MM.1S (cell line): ENCODE data around the gene HBS1L.

Experiments
- DNase-seq: peaks from one replicate; pipeline ENCODE4 v3.0.0-alpha.2; 2015
- H2AFZ ChIP-seq: fragments of 300-600 bp; sonication (generic); 2 replicates; pipeline ENCODE4 v1.6.0; 2016; ENCODE audit warnings: antibody characterized with exemption, low read length
- H3F3A ChIP-seq: fragments of 300-600 bp; sonication (generic); 2 replicates; pipeline ENCODE4 v1.6.1; 2016; ENCODE audit warnings: mild to moderate bottlenecking, antibody characterized with exemption, low read length, moderate library complexity, mixed read lengths; ENCODE audit not compliant: insufficient read depth
- H3K27ac ChIP-seq: fragments of 300-600 bp; sonication (generic); 2 replicates; pipeline ENCODE4 v1.5.1; 2016; ENCODE audit warnings: mild to moderate bottlenecking, low read length
- H3K27me3 ChIP-seq: fragments of 300-600 bp; sonication (generic); replicated peaks from 2 replicates; pipeline ENCODE4 v1.6.0; 2016; ENCODE audit warnings: low read length; ENCODE audit not compliant: insufficient read depth
- H3K36me3 ChIP-seq: fragments of 300-600 bp; sonication (generic); replicated peaks from 2 replicates; pipeline ENCODE4 v1.6.1; 2016; ENCODE audit warnings: mild to moderate bottlenecking, low read length, mixed read lengths; ENCODE audit not compliant: insufficient read depth
- H3K4me1 ChIP-seq: fragments of 300-600 bp; sonication (generic); 2 replicates; pipeline ENCODE4 v1.6.1; 2016; ENCODE audit warnings: low read length, mixed read lengths
- H3K4me2 ChIP-seq: fragments of 300-600 bp; sonication (generic); 2 replicates; pipeline ENCODE4 v1.6.0; 2016; ENCODE audit warnings: low read depth, low read length
- H3K4me3 ChIP-seq: fragments of 300-600 bp; sonication (generic); 2 replicates; pipeline ENCODE4 v1.5.1; 2016; ENCODE audit warnings: low read length, mixed read lengths
- H3K79me2 ChIP-seq: fragments of 300-600 bp; sonication (generic); 2 replicates; pipeline ENCODE4 v1.6.1; 2016; ENCODE audit warnings: mixed run types, low read length, mixed read lengths
- H3K9ac ChIP-seq: fragments of 300-600 bp; sonication (generic); 2 replicates; pipeline ENCODE4 v1.6.1; 2016; ENCODE audit warnings: low read length, mixed read lengths
- H3K9me2 ChIP-seq: fragments of 300-600 bp; sonication (generic); replicated peaks from 2 replicates; pipeline ENCODE4 v1.6.1; 2016; ENCODE audit warnings: mild to moderate bottlenecking, low read length, mixed read lengths; ENCODE audit not compliant: insufficient read depth
- H3K9me3 ChIP-seq: fragments of 300-600 bp; sonication (generic); replicated peaks from 2 replicates; pipeline ENCODE4 v1.6.1; 2016; ENCODE audit warnings: mild to moderate bottlenecking, low read length, mixed read lengths; ENCODE audit not compliant: insufficient read depth
- H4K20me1 ChIP-seq: fragments of 300-600 bp; sonication (generic); 2 replicates; pipeline ENCODE4 v1.6.1; 2016; ENCODE audit warnings: mild to moderate bottlenecking, low read length, moderate library complexity, mixed read lengths; ENCODE audit not compliant: insufficient read depth
- EZH2 ChIP-seq: fragments of 300-600 bp; sonication (generic); optimal IDR thresholded peaks from 2 replicates; pipeline ENCODE3; 2017; ENCODE audit warnings: low read depth, mild to moderate bottlenecking, antibody characterized with exemption, low read length, mixed read lengths
- EZH2phosphoT487 ChIP-seq: fragments of 300-600 bp; sonication (generic); IDR thresholded peaks from 2 replicates; pipeline ENCODE4 v1.6.1; 2018; ENCODE audit warnings: antibody characterized with exemption, low read length
- TF ChIP-seq, protein P1 (sequence below): fragments of 300-600 bp; sonication (generic); IDR thresholded peaks from 2 replicates; pipeline ENCODE4 v1.5.1; 2016; ENCODE audit warnings: antibody characterized with exemption, low read length, mixed read lengths

The HBS1L gene

GRCh38 chr6:135043846-135044245 lies 10.8 kb downstream of the HBS1L start:
- Histone ChIP-seq H3K4me1 (peaks cover 43% of the 10 kb centered on the region), H3K9ac (no peak overlapping the region), H4K20me1 (peaks cover 3% of the 10 kb centered on the region; the same call in 1 of the 2 replicates), H3K79me2 (peaks cover 99% of the 10 kb centered on the region), H3K4me3 (no peak overlapping the region), H3K27me3 (no peaks in the 10 kb centered on the region), H3K4me2 (peak overlapping the region; percentile 47; the same call in 1 of the 2 replicates), H3K36me3 (peaks cover 17% of the 10 kb centered on the region; the same call in 1 of the 2 replicates), H3K27ac (no peak overlapping the region), H3K9me3 (no peaks in the 10 kb centered on the region), H3K9me2 (no peaks in the 10 kb centered on the region), H2AFZ (no peak overlapping the region), H3F3A (peaks cover 10% of the 10 kb centered on the region)
- no peak for DNase-seq
- TF ChIP-seq, protein P1, sequence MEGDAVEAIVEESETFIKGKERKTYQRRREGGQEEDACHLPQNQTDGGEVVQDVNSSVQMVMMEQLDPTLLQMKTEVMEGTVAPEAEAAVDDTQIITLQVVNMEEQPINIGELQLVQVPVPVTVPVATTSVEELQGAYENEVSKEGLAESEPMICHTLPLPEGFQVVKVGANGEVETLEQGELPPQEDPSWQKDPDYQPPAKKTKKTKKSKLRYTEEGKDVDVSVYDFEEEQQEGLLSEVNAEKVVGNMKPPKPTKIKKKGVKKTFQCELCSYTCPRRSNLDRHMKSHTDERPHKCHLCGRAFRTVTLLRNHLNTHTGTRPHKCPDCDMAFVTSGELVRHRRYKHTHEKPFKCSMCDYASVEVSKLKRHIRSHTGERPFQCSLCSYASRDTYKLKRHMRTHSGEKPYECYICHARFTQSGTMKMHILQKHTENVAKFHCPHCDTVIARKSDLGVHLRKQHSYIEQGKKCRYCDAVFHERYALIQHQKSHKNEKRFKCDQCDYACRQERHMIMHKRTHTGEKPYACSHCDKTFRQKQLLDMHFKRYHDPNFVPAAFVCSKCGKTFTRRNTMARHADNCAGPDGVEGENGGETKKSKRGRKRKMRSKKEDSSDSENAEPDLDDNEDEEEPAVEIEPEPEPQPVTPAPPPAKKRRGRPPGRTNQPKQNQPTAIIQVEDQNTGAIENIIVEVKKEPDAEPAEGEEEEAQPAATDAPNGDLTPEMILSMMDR, result no peak
- TF ChIP-seq EZH2 (no peak), EZH2phosphoT487 (no peak)

DNA sequence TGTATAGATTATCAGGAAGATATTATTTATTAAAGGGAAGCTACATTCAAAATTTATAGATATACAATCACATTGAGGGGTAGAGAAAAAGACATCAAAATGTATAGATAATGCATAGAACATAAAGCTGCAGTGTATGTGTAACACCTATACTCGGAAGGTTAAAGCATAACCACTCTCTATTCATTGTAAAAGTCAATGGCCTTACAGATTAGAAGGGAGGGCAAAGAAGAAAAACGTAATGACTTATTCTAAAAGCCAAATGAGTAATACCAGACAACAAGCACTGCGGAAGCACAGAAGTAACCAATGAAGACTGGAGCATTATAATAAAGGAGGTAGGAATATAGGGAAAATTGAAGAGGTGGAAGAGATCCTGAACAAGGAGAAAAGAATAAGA lies 11.3 kb downstream of the HBS1L start:
- Histone ChIP-seq H3K27ac (no peak overlapping the region), H3K4me3 (no peak overlapping the region), H3K9me3 (no peaks in the 10 kb centered on the region), H2AFZ (no peak overlapping the region), H4K20me1 (peaks cover 3% of the 10 kb centered on the region; the same call in 1 of the 2 replicates), H3K4me2 (no peak overlapping the region), H3K79me2 (peaks cover 97% of the 10 kb centered on the region), H3K4me1 (peaks cover 38% of the 10 kb centered on the region), H3F3A (peaks cover 7% of the 10 kb centered on the region), H3K9me2 (no peaks in the 10 kb centered on the region), H3K36me3 (peaks cover 17% of the 10 kb centered on the region; the same call in 1 of the 2 replicates), H3K9ac (no peak overlapping the region), H3K27me3 (no peaks in the 10 kb centered on the region)
- TF ChIP-seq EZH2, result no peak
- TF ChIP-seq, protein P1, result no peak
- no peak for TF ChIP-seq EZH2phosphoT487
- DNase-seq, result no peak

- H3K9me3 ChIP-seq, result no peaks in the 10 kb centered on the region
- no peak for DNase-seq
- no peak for TF ChIP-seq EZH2phosphoT487
- no peak for TF ChIP-seq EZH2
- TF ChIP-seq, protein P1, result no peak
- peaks cover 15% of the 10 kb centered on the region for H3K36me3 ChIP-seq
- no peaks in the 10 kb centered on the region for H3K27me3 ChIP-seq
- H3K27ac ChIP-seq, result no peak overlapping the region
- peaks cover 3% of the 10 kb centered on the region; the same call in 1 of the 2 replicates for H3F3A ChIP-seq
- H3K9ac ChIP-seq, result no peak overlapping the region
- peaks cover 88% of the 10 kb centered on the region for H3K79me2 ChIP-seq
- H3K4me3 ChIP-seq, result no peak overlapping the region
- H3K9me2 ChIP-seq, result no peaks in the 10 kb centered on the region
- H2AFZ ChIP-seq, result no peak overlapping the region
- no peak overlapping the region for H3K4me2 ChIP-seq
- H3K4me1 ChIP-seq, result no peaks in the 10 kb centered on the region
- no peaks in the 10 kb centered on the region for H4K20me1 ChIP-seq
These were observed 16.3 kb downstream of the HBS1L start for GRCh38 chr6:135038335-135038734.
